MCF 10A (cell line): Measurements from ENCODE around the gene LNPEP. TPM values are rescaled to one million over a fixed set of nuclear protein-coding genes. Genes with fewer than 3 reads are reported as not detected.
"Not testable (repeated sequence)": the region's sequence is repeated elsewhere in the genome, so short reads cannot be mapped to it uniquely, and the experiment has no call there.

ENCODE experiments used
- BruUV-seq: library from RNA; stranded (reverse); fragments of 400-500 nt; replicated peaks from 2 replicates; lab custom pipeline; 2021; lab: Mats Ljungman, UMichigan
- CTCF ChIA-PET: fragments of 300-600 bp; sonication (Branson Sonifier 250); formaldehyde crosslinking; extraction: SDS; loops from one replicate; lab custom pipeline; 2021; ENCODE audit warnings: antibody characterized with exemption, inconsistent platforms; lab: Yijun Ruan, JAX
- POLR2A ChIA-PET: fragments of 300-600, 350-650 bp; sonication (Branson Sonifier 250); formaldehyde crosslinking; extraction: SDS; loops from one replicate; lab custom pipeline; 2020; ENCODE audit warnings: antibody characterized with exemption, inconsistent platforms; lab: Yijun Ruan, JAX
- DNase-seq: peaks from one replicate; pipeline ENCODE4 v3.0.0-alpha.2; 2018; ENCODE audit not compliant: unreplicated experiment
- H3K27ac Mint-ChIP-seq: one replicate; pipeline ENCODE4 v1.8.0; 2022; ENCODE audit warnings: mild to moderate bottlenecking, low read depth, mixed read lengths; ENCODE audit not compliant: unreplicated experiment
- H3K27me3 Mint-ChIP-seq: one replicate; pipeline ENCODE4 v1.8.0; 2022; ENCODE audit warnings: mixed read lengths; ENCODE audit not compliant: insufficient read depth, unreplicated experiment
- H3K36me3 Mint-ChIP-seq: one replicate; pipeline ENCODE4 v1.8.0; 2022; ENCODE audit warnings: mild to moderate bottlenecking, moderate library complexity, mixed read lengths; ENCODE audit not compliant: insufficient read depth, unreplicated experiment
- H3K4me1 Mint-ChIP-seq: one replicate; pipeline ENCODE4 v1.8.0; 2022; ENCODE audit warnings: mixed read lengths; ENCODE audit not compliant: insufficient read depth, unreplicated experiment
- H3K4me3 Mint-ChIP-seq: one replicate; pipeline ENCODE4 v1.8.0; 2022; ENCODE audit warnings: mild to moderate bottlenecking, moderate library complexity, mixed read lengths; ENCODE audit not compliant: unreplicated experiment
- H3K9me3 Mint-ChIP-seq: one replicate; pipeline ENCODE4 v1.8.0; 2022; ENCODE audit warnings: mixed read lengths; ENCODE audit not compliant: unreplicated experiment
- CTCF ChIP-seq: fragments of 200-600 bp; IDR thresholded peaks from one replicate; pipeline ENCODE4 v1.8.0; 2022; ENCODE audit warnings: antibody characterized with exemption, mild to moderate bottlenecking; ENCODE audit not compliant: unreplicated experiment
- intact Hi-C: fragments of 100-400 bp; cut with micrococcal nuclease; formaldehyde crosslinking; loops from 2 replicates; pipeline ENCODE4 v1.14.1; 2022
- total RNA-seq: library from RNA; stranded (reverse); gene quantifications from 2 replicates; pipeline ENCODE4 v1.2.3, GENCODE V29; 2022

The LNPEP gene
- total RNA-seq, 1 experiment from 2014 or later = 26.4 TPM

GRCh38 chr5:96927008-96927407, 8.9 kb upstream of the LNPEP start:
- no peaks in the 10 kb centered on the region for H3K9me3 Mint-ChIP-seq
- intact Hi-C loops = no loop called here
- H3K27me3 Mint-ChIP-seq = no peaks in the 10 kb centered on the region
- peak; percentile 50 for DNase-seq
- POLR2A ChIA-PET = no interaction called here
- no peak for TF ChIP-seq CTCF
- no peaks in the 10 kb centered on the region for H3K36me3 Mint-ChIP-seq
- no peak overlapping the region for H3K27ac Mint-ChIP-seq
- CTCF ChIA-PET = interaction anchor here (0.6 kb wide), 1 partner anchor 63 kb away, joined by 3 read pairs; no protein-coding TSS in a partner anchor
- no TSS peak for BruUV-seq
- H3K4me1 Mint-ChIP-seq = peaks cover 5% of the 10 kb centered on the region
- H3K4me3 Mint-ChIP-seq = no peak overlapping the region

DNA sequence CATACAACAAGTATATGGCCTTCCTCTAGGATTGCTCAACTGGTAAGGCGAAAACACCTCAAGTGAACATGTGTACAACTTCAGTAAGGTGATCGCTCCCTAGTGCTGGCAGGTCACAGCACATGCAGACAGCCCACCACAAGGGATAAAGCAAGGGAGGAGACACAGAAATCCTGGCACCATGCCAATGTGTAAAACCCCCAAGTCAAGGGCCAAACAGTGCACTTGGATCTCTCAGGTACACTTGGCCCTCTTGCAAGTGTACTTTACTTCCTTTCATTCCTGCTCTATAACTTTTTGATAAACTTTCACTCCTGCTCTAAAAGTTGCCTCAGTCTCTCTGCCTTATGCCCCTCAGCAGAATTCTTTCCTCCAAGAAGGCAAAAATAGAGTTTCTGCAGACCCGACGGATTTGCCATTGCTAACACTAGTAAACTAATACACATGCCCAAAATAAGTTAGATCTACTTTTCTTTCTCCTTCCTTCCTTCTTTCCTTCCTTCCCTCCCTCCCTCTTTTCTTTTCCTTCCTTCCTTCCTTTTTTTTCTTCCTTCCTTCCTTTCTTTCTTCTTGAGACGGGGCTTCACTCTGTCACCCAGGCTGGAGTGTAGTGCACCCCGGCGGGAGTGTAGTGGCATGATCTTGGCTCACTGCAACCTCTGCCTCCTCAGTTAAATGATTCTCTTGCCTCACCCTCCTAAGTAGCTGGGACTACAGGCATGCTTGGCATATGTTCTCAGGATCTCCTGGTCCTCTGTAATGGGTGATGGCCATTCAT, 6.8 kb upstream of the LNPEP start:
- ChIA-PET CTCF (no interaction called here), POLR2A (no interaction called here)
- no TSS peak for BruUV-seq
- no peak for TF ChIP-seq CTCF
- no peak for DNase-seq
- Mint-ChIP-seq H3K4me3 (no peak overlapping the region), H3K27me3 (no peaks in the 10 kb centered on the region), H3K27ac (no peak overlapping the region), H3K9me3 (no peaks in the 10 kb centered on the region), H3K36me3 (no peaks in the 10 kb centered on the region), H3K4me1 (peaks cover 10% of the 10 kb centered on the region)
- intact Hi-C loops = no loop called here

DNA sequence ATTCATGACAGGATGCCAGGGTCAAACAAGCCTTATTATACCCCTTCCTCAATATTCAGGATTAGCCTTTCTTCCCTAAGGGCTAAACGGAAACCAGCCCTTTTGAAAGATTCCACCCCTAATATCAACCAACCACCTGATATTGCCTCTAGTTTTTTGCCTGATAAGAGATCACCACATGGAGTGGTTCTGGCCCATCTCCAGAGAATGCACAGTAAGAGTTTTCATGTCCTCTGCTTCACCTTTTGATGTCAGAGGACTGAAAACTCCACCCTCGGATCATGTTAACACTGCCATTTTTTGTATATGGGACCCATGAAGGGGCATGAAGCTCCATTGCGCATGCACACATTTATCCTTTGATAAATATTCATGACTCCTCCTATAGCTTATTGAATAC, 5.8 kb upstream of the LNPEP start:
- H3K4me1 Mint-ChIP-seq = peaks cover 12% of the 10 kb centered on the region
- no peak overlapping the region for H3K27ac Mint-ChIP-seq
- ChIA-PET POLR2A (no interaction called here), CTCF (interaction anchor here (0.7 to 1.0 kb wide), 3 partner anchors 52 to 1988 kb away, joined by 3 read pairs; no protein-coding TSS in a partner anchor)
- intact Hi-C loops = no loop called here
- H3K4me3 Mint-ChIP-seq = no peak overlapping the region
- H3K9me3 Mint-ChIP-seq = no peaks in the 10 kb centered on the region
- H3K36me3 Mint-ChIP-seq = no peaks in the 10 kb centered on the region
- no peak for DNase-seq
- BruUV-seq = no TSS peak
- H3K27me3 Mint-ChIP-seq = no peaks in the 10 kb centered on the region
- TF ChIP-seq CTCF = no peak

GRCh38 chr5:96930589-96930988, 5.3 kb upstream of the LNPEP start:
- peaks cover 12% of the 10 kb centered on the region for H3K4me1 Mint-ChIP-seq
- no peak for TF ChIP-seq CTCF
- no peaks in the 10 kb centered on the region for H3K27me3 Mint-ChIP-seq
- H3K4me3 Mint-ChIP-seq = no peak overlapping the region
- no peaks in the 10 kb centered on the region for H3K9me3 Mint-ChIP-seq
- ChIA-PET CTCF (interaction anchor here (0.6 to 1.5 kb wide), 5 partner anchors 53 to 1987 kb away, joined by 3 to 8 read pairs (median 3); no protein-coding TSS in a partner anchor), POLR2A (interaction anchor here (0.6 kb wide), 1 partner anchor 28 kb away, joined by 3 read pairs; no protein-coding TSS in a partner anchor)
- H3K27ac Mint-ChIP-seq = no peak overlapping the region
- intact Hi-C loops = no loop called here
- H3K36me3 Mint-ChIP-seq = no peaks in the 10 kb centered on the region
- no TSS peak for BruUV-seq
- DNase-seq = no peak

GRCh38 chr5:96931037-96931436, 4.8 kb upstream of the LNPEP start:
- H3K9me3 Mint-ChIP-seq, DNase-seq, H3K27me3 Mint-ChIP-seq, H3K27ac Mint-ChIP-seq, intact Hi-C loops, BruUV-seq, H3K4me3 Mint-ChIP-seq, H3K36me3 Mint-ChIP-seq: not testable (repeated sequence)
- peaks cover 12% of the 10 kb centered on the region for H3K4me1 Mint-ChIP-seq
- POLR2A ChIA-PET = interaction anchor here (0.6 to 1.5 kb wide), 2 partner anchors 28 to 55 kb away, joined by 3 read pairs; partner anchors contain the start of gene ERAP2
- CTCF ChIA-PET = interaction anchor here (0.6 to 1.5 kb wide), 3 partner anchors 53 to 1614 kb away, joined by 3 to 8 read pairs (median 3); no protein-coding TSS in a partner anchor
